ENCODE data around the gene KRTAP19-1.

KRTAP19-1 gene

DNA sequence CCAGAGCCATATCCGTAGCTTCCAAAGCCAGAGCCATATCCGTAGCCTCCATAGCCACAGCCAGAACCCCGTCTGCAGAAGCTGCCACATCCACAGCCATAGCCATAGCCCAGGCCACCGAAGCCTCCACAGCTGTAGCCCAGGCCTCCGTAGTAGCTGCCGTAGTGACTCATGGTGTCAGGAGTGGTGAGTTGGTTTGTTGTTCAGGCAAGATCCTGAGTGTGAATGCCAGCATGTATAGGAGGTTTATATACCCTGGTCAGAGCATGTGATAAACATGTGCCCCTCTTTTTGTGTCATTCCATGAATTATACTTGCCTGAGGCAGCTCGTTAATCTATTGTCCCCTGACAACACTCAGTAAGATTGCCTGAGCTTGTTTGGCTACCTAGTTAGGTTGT, at the start of gene KRTAP19-1:
TSS of gene KRTAP19-1 (minus strand) at position 223 of the 400 bp plus-strand sequence. CDS start at position 173, 50 bp downstream.
- no peak for DNase-seq

DNA sequence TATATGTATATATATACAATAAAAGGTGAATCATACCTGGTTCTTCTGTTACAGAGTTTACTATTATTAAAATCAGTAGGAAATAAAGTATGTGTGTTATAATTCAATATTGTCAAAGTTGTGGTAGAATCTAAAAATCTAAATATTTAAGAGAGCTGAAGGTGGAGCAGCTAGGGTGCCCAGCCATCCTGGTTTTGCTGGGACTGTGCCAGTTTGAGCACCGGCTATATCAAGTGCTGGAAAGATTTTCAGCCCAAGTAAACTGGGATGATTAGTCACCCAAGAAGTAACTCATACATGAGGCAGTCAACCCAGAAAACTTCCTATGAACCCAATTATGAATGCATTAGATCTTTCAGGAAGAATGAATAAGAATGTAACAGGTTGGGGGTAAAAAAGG, 38.7 kb upstream of the KRTAP19-1 start:
- no peak for DNase-seq

DNA sequence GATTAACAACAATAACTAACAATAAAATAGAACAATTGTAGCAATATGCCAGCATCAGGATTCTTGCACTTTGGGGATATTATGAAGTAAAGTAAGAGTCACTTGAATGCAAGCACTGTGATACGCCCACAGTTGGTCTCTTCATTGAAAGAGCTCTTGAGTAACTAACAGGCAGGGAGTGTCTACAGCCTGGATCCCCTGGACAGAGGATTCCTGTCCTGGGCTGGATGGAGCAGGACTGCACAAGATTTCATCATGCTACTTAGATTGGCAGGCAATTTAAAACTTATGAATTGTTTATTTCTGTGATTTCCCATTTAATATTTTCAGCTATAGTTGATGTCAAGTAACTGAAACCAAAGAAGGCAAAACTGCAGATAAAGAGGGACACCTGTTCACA, 35.5 kb upstream of the KRTAP19-1 start:
- DNase-seq = no peak

DNA sequence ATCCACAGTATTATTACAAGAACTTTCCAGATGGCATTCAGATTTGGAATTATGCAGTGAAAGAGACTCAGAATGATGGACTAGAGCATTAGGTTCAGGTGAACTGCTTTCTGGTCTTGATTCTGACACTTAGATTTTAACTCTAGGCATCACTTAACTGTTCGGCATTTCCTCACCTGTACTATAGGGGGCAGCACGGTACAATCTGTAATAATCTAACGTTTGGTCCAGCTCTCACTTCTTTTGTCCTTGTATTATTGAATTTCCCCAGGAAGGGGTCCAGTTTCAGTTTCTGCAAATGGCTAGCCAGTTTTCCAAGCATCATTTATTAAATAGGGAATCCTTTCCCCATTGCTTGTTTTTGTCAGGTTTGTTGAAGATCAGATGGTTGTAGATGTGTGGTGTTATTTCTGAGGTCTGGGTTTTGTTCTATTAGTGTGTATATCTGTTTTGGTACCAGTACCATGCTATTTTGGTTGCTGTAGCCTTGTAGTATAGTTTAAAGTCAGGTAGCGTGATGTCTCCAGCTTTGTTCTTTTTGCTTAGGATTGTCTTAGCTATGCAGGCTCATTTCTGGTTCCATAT, 25.5 kb upstream of the KRTAP19-1 start:
- DNase-seq = peak; percentile 2

DNA sequence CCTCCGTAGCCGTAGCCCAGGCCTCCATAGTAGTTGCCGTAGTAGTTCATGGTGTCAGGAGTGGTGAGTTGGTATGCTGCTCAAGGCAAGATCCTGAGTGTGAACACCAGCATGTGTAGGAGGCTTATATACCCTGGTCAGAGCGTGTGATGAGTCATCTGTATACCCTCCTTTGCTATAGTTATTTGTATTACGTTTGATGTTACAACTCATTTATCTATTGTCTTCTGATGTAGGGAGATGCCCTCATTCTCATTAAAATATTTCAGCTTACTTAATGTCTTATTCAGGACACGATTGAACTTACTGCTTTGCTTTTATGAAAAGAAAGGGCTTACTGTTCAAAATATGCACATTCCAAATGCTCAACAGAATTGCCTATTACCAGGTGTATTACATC, 21.9 kb upstream of the KRTAP19-1 start, which contains the start of gene KRTAP19-5:
TSS of gene KRTAP19-5 (minus strand) at position 101 of the 400 bp plus-strand sequence. CDS start at position 50, 51 bp downstream.
- DNase-seq = no peak

GRCh38 chr21:30497065-30497464, 16.9 kb upstream of the KRTAP19-1 start, which contains the start of gene KRTAP19-4:
Gene KRTAP19-4, minus strand, starts transcription at chr21:30497165. Its CDS starts 55 bp downstream, at chr21:30497110.
- no peak for DNase-seq

GRCh38 chr21:30491963-30492428, 11.8 kb upstream of the KRTAP19-1 start, which contains the start of gene KRTAP19-3:
Gene KRTAP19-3, minus strand, starts transcription at chr21:30492013. Its CDS starts 56 bp downstream, at chr21:30491957.
- no peak for DNase-seq

DNA sequence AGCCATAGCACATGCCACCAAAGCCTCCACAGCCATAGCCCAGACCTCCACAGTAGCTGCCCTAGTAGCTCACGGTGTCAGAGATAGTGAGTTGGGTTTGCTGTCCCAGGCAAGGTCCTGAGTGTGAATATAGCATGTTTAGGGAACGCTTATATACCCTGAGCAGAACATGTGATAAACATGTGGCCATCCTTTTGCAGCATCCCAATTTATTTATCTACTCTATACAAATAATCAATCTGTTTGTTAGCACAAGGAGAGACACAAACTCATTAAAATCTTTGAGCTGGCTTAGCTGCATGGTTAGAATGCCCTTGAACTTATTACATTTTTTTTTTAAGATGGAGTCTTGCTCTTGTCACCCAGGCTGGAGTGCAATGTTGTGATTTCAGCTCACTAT, 7.2 kb upstream of the KRTAP19-1 start, which contains the start of gene KRTAP19-2:
TSS of gene KRTAP19-2 (minus strand) at position 101 of the 400 bp plus-strand sequence. CDS start at position 13, 88 bp downstream.
- DNase-seq = no peak

DNA sequence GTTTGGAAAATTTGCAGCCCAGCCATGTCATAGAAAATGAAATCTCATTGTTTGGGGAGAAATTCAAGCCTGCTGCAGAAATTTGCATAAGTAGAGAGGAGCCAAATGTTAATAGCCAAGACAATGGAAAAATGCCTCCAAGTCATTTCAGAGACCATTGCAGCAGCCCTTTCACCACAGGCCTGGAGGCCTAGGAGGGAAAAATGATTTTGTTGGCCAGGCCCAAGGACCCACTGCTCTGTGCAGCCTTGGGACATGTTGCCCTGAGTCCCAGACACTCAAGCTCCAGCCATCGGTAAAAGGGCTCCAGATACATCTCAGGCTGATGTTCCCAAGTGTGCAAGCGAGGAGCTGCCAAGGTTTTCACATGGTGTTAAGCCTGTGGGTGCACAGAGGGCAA, 6.0 kb upstream of the KRTAP19-1 start:
- DNase-seq = no peak

DNA sequence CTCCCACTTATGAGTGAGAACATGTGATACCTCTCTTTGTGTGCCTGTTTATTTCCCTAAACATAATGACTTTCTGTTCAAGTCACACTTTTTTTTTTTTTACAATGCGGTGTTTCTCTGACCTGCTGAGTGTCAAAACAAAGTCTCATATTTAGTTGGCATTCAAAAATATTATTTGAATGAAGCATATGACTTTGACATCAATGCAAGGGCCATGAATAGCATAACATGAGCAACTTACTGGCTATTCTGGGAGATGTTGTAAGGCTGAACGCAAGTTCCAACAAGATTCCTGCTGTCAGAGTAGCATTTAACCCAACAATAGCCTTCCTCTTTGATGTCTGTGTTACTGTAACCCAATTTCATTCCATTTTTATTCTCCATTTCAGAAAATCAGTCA, 2.0 kb upstream of the KRTAP19-1 start:
- DNase-seq = no peak

- no peak for DNase-seq
Measured at GRCh38 chr21:30479259-30479658, 908 bp downstream of the KRTAP19-1 start.

DNA sequence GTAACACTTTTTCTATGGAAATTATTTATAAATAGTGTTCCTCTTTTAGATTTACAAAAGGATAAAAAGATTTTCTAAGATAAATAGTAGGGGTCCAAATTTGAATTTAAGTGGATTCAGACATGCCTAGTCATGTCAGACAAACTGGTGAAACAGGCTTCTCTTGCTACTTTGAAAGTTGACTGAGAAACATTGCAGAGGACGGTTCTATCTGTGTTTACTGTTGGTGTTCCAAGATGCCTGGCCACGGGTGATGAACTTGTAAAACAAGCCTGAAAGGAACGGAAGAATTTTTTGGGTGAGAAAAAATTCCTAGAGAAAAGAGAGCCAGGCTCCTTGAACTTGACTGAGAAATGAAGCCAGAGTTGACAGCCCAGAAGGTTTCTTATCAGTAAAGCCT, 2.2 kb downstream of the KRTAP19-1 start:
- no peak for DNase-seq

DNA sequence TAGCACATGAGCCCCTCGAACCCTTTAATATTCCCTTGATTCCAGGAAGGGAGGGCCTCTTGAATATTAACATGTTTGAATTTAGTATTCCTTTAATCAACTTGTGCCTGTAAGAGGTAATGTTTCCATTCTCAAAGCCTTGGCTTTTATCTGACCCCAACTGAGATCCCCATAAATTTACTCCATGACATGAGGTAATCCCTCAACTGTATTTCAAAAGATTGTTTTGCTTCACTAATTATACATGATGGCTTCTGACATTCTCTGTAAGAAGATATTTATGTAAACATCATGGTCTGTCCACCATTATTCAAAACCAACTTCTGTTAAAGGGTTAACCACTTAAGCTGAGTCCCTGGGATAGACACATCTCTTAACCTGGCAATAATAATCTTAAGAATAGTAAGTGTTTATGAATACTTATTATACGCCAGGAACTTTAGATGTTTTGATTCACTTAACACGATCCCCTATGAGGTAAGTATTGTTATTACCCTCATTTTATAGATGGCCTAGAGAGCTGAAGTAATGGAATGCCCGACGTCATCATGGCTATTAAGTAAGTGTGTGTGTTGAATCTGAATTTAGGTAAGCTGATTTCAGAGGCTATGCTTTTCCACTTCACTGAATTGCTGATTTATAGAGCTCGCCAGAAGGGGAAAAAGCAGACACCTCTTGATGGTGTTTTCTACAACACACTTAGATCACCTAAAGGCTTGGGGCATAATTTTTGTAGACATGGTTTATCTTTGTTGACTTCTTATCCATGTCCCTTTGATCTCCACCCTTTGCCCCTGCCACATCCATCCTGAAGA, 11.1 kb downstream of the KRTAP19-1 start:
- DNase-seq = no peak

GRCh38 chr21:30463713-30464112, 16.5 kb downstream of the KRTAP19-1 start:
- no peak for DNase-seq

DNA sequence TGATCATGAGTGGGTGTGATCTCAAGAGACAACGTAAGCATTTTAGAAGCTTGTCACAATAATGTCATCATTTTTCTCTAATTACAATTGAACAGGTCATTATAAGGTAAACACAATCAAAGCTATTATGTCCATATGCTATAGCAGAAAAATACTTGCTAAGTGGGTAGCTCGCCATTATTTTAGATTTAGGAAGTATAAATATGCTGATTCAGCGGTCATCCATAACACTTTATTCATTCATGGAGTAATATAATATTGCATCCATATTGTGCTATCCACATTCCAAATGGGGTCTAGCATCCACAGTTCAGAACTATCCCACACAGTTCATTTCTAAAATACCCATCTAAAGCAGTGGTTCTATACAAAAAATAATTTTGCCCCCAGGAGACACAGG, 31.7 kb downstream of the KRTAP19-1 start:
- DNase-seq = no peak

DNA sequence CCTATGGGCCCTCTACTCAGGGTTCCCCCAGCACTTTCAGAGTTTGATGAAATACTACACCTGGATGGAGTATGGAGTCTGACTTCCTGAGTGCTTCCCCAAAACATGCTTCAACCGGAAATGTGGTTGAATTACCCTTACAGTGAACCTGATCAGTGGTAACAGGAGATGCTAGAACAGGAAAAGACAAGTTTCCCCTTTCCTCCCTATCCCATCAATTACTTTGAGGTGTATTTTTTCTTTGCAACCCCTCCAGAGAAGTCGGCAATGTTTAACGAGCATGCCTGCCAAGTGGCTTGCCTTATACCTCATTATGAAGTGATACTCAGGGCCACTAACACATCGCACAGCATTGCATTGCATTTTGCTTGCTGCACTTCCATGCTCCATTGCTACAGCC, 33.1 kb downstream of the KRTAP19-1 start:
- no peak for DNase-seq

DNA sequence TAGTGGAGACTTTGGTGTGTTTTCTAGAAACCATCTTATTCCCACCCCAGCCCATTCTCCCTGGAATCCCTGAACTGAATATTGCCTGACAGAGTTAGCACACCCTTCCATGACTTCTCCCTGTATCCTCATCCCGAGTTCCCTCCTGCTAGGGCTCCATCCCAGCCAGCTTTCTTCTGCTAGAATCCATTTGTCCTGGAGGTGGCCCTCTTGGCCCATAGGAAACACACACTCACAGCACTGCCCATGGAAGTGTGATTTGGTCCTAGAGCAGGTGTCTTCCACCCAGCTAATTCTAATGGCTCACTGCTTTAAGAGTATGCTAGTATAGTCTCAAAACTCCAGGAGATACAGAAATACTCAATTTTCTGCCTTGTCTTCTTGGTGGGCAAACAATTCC, 36.0 kb downstream of the KRTAP19-1 start:
- no peak for DNase-seq

- no peak for DNase-seq
Measured at GRCh38 chr21:30443226-30443625, 36.9 kb downstream of the KRTAP19-1 start.

- no peak for DNase-seq
Measured at GRCh38 chr21:30439975-30440374, 40.2 kb downstream of the KRTAP19-1 start, which contains the start of gene KRTAP15-1. Gene KRTAP15-1, plus strand, starts transcription at chr21:30440275. Its CDS starts 53 bp downstream, at chr21:30440328.

DNA sequence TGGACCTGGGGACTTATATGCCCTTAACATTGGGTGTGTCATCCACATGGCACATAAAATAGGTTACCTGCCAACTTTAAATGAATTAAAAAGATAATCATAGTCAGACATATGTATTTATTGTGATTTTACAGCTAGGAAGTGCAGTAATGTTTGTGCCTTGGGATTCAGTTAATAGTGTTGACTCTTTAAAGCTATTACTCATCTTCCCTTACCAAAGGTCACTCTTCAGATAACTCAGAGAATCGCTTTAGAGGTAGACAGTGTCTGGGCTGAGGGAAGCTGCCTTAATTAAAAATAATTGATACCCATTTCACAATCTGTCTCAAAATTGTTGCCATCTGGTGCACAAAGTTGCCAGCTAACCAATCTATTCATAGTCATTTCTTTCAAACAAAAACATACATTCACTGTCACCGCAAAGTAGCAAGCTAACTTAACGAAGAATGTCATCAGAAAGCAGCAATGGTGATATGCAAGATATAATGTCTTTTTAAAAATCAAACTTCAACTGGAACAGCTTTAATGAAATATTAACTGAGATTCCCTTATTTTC, 43.1 kb downstream of the KRTAP19-1 start:
- DNase-seq = no peak

- DNase-seq = peak; percentile 2
Measured at GRCh38 chr21:30434033-30434631, 46.0 kb downstream of the KRTAP19-1 start.

- DNase-seq = no peak
Measured at GRCh38 chr21:30430170-30430655, 50.0 kb downstream of the KRTAP19-1 start, which contains the start of gene KRTAP13-4. Gene KRTAP13-4, plus strand, starts transcription at chr21:30430220. Its CDS starts 56 bp downstream, at chr21:30430276.
